DMS79 (cell line): Measurements from ENCODE around the gene HSPA12B.

Experiments
- DNase-seq: peaks from one replicate; lab custom pipeline; 2025; lab: John Stamatoyannopoulos, UW

Gene HSPA12B

DNA sequence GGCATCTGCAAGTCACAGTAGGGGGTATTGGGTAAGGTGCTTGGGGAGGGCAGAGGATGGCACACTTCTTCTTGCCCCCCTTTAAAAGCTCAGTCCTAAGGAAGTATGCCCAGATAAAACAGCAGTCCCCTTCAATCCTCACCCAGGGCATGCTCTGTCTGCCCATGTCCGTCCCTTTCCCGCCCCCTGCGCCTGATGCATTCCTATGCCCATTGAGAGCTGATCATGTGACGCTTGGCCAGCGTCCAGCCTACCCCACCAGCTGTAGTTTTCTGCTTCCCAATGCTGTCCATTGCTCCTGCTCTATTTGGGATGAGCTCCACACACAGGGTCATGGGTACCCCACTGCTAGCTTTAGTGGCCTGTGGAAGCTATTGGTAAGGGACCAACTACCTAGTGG is 28.4 kb upstream of the HSPA12B start:
- no peak for DNase-seq

DNA sequence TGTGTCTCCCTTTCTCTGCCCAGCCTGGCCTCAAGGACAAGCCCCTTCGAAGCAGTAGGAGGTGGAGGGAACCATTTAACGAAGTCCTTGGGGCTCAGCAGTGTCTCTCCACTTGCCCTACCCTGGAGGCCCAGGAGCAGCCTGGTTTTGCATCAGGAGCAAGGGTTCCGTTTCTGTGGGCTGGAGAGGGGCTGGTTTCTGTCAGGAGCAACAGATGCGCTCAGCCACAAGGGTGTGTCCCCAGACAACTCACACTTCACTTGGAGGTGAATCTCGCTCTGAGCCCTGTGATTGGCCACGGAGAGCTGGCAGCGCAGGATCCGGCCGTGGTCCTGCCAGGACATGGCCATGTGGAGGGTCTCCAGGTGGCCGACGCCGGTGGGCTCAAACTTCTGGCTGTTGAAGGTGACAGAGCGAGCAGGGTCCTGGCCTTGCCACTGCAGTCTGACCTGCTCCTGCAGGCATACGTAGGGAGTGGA is 27.0 kb upstream of the HSPA12B start:
- DNase-seq = no peak

DNA sequence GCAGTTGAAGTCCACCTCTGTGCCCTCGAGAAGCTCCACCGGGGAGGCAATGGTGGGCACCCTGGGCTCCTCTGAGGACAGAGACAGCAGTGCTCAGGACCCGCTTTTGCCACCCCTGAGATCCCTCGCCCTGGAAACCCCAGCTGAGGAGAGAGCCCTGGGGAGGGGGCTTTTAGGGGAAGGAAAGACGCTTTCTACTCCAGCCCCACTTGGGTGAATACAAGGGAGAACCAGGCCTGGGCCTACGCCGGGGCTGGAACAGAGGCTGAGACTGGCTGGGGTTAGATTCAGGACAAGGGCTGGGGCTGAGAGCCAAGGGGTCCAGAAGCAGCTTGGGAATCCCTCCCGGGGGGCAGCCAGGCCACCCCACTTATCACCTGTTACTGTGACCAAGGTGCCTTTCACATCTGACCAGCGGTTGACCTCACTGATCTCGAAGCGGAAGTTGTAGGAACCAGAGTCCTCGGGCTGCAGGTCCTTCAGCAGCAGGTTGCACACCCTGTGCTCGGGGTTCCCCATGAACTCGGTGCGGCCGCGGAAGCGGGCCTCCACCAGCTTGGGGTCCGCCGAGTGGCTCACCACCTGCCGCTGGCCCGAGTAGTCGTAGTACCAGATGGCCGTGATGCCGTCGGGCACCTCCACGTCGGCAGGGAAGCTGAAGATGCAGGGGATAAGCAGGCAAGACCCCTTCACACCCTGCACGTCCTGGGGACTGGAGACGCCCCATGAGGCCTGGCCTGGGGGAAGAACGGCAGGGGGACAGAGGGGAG is 26.3 kb upstream of the HSPA12B start:
- DNase-seq = no peak

DNA sequence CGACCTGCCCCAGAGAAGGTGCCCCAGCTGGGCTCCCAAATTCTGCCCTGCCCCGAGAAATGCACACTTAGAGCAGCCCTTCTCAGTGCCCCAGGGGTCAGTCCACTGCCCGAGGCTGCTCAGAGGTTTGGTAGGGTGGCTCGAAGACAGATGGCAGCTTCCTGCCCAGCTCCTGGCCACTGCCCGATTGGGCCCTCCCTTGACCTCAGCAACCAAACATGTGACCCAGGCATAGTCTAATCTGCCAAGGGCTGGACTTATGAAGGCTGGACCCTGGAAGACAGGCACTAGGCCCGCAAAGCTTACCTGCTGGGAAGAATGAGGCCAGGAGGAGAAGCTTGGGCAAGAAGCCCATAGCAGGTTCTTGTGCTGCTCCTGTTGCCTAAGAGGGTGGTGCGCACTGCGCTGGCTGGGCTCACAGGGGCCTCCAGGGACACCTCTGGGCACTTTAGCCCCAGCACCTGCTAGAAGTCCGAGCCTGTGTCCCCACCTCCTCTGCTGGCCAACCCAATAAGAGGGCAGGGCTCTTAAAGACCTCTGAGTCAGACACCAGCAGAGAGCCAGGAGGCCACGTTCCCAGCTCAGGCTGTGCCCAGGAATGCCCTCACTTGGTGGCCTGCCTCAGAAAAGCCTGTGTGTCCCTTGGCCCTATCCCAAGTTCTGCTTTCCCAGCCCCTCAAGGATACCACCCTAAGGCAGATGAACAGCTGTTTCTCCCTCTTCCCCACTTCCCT is 25.5 kb upstream of the HSPA12B start:
- no peak for DNase-seq

DNA sequence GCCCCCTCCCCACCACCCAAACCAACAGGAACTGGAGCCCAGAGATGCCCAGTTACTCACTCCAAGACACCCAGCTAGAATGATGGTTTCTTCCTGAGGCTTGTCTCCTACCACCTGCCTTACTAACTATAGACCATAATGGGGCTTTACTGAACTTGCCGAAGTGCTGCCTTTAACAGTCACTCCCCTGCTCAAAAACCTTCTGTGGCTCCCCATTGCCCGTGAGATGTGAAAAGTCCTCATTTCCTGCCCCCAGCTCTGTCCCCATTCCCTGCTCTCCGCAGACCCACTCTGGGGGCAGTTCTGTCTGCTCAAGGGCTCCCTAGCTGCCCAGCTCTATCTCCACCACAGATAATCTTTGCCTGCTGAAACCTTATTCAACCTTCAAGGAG is 25.0 kb upstream of the HSPA12B start:
- no peak for DNase-seq

DNA sequence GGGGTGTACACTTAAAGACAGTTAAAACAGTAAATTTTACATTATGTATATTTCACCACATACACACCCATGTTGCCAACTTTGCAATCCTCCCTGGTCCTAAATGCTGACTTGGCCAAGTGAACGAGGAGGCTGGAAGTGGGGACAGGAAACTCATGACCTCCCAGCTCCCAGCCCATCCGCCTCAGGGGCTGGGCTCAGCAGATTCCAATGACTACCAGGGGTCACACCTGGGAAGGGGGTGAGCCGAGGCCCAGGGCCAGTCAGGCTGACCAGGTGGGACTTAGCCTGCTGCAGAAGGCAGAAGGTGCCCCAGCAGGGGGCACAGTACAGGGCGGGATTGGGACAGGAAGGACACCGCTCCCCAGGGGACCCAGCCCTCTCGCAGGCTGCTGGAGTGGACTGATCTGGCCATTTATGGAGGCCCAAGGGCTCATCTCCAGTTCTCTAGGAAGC is 22.4 kb upstream of the HSPA12B start:
- no peak for DNase-seq

DNA sequence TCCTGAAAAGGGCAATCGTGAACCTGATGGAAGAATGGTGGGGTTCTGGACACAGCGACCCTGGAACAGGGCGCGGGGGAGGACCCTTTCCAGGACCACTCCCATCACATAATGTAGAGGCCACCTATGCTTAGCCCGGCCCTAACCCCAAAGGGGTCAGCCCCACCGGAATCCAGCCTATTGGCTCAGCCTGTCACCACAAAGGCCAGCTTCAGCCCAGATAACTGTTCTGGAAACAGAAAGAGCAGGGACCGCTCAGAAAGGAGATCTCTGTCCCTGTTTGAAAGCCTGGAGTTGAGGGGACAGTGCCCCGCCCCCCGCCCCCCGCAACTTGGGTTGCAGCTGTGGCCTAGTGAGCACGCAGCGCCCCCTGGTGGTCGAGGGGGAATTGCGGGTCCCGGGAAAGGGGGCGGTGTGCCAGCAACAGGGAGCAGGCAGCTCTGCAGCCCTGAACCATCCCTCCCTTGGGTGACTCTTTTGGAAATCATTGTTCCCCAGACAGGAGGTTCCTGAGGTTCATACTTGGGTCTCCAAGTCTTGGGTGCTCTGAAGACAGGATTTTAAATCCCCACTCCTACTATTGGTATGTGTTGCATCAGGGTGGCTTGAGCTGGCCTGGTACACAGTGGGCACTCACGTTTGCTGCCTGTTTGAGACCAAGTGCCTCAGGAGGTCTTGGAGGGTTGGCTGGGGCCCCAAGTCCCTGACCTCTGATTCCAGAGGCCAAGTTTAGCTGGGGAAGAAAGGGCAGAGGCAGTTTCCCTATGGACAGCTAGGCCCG is 21.6 kb upstream of the HSPA12B start:
- DNase-seq = peak; percentile 7

DNA sequence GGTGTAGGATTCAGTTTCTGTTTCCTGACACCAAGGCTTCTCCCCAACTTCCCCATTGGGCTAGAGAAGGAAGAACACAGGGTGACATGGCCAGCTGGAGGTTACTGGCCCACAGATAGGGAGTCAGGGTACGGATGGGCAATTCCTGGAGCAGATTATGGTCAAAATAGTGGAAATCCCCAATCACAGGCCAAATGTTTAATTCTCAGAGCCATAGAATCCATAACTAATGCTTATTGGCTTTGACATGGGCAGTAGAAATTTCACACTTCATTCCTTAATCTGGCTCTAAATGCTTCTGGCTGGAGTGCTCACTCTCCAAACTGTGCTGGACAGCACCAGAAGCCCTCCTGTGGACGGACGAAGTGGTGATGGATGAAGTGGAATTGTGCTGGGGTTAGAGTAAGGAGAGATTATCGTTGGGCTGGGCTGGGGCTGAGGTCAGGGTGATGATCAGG is 21.0 kb upstream of the HSPA12B start:
- no peak for DNase-seq

DNA sequence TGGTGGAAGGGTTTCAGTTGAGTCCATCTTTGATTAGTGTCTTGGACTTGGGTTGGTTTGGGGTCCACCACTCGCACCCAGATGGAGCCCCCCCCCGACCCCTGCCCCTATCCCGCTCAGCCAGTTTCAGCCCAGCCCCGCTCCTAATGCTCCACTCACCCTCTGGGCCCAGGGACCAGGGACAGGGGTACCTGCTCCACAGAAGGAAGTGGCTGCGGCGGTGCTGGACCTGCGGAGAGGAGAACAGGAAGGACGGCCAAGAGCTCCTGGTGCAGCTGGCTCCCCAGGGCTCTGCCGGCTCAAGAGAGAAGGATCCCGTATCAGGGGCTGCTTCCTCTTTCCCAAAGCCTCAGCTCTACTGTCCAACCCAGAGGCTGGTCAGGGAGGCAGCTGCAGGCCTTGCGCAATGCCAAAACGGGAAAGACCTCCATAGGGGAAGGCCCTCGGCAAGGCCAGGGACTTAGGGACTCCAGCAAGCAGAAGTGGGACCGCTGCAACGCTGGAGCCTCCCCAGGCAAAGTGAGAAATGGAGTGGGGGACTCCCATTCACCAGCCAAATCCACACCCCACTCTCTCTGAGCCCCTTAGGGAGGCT is 20.1 kb upstream of the HSPA12B start, which contains the start of gene SIGLEC1:
SIGLEC1 (minus strand) TSS at position 322 of the 595 bp plus-strand sequence. CDS start 5,472 bp downstream, outside the sequence.
- DNase-seq = no peak

DNA sequence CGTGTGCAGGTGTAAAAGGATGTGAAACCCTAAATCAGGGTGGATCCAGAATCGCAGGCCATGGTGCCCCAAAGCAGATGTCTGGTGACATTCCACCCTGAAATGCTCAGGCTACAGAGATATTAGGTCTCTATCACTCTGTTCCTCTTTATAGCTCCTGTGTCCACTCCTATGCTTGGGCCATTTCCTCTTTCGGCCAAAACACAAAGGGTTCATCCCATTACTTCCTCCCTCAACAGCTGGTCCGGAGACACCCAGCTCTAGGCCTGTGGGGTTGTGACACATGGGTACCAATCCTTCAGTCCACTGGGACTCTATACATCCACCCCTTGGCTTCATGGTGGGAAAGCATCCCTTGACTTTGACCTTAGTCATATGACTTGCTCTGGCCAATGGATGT is 18.4 kb upstream of the HSPA12B start:
- no peak for DNase-seq

DNA sequence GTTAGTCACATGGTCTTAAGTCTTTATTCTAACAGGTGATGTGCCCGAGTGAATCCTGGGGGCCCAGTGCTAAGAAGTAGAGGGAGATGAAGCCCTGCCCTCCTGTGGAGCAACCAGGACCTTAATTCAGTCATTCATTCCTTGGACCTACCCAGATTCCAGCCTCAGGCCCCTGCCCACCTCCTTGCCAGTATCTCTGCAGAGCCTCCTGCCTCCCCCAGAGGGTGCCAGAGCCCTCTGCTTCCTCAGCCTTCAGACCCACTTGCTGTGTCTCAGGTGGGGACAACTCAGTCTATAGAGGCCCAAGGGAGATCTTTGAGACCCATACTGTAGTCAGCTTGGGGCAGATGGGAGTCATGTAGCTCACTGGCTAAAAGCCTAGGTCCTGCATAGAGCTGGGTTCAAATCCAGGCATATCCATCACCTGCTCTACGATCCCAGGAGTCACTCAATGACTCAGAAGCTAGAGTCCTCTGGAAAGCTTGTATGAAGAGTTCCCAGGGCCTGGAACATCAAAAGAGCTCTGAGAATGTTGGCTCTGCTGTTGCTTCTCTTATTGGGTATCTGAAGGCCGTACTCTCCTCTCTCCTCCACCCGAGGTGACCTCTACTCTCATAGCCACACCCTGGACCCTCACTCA is 16.2 kb upstream of the HSPA12B start:
- no peak for DNase-seq

DNA sequence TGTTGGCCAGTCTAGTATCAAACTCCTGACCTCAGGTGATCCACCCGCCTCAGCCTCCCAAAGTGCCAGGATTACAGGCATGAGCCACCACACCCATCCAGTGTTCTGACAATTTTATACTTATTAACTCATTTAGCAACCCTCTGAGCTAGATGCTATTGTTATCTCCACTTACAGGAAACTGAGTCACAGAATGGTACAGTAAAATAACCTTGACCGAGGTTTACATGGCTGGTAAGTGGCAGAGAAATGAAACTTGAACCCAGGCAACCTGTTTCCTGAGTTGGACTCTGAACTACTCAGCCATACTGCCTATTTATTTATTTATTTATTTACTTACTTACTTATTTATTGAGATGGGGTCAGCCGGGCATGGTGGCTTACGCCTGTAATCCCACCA is 13.4 kb upstream of the HSPA12B start:
- DNase-seq = no peak

DNA sequence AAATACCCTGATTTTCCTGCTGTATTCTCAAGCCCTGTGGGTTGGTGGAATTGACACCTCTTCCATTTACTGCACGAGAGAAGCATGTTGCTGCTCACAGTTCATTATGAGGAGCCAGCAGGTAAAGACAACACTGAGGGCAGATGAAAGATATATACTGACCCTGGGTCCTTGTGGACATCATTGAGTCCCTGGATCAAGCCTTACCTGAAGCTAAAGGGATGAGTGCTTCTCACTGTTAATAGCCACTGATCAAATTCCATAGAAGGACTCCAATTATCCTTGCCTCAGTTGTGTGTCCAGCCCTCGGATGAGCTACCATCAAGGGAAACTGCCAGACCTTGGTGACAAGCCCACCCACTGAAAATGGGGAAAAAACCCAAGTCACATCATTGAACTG is 12.4 kb upstream of the HSPA12B start:
- no peak for DNase-seq

DNA sequence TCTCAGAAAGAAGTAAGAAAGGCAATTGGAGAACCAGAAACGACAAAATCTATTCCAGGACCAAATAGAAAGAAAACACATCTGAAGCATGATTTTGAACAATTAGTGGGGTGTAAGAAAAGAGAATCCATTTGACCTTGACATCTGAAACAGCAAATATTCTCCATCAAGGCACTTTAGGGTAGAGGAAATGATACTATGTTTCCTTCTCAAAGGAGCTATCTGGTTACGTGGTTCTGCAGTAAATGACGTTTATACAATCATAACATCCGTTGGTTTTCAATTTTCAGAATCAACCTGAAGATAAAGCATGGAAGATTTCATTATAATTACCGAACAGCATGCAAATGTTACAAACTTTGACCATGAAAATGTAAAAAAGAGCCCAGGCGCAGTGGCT is 11.9 kb upstream of the HSPA12B start:
- DNase-seq = no peak

DNA sequence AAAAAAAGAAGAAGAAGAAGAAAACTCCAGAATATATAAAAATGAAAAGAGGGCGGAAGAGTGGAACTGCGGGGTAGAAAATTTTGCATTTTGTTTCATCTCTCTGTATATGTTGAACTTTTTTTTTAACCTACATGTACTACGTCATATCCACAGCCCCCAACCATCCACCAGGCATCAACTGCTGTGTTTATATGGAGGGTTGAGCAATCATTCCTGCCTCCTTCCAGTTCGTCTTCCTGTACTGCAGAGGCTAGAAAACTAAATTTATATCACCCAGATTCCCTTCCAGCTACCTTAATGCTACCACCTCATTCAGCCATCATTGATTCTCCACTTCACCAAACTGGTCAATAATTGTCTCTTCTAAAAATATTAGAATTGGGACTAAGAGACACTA is 10.6 kb upstream of the HSPA12B start:
- DNase-seq = no peak

DNA sequence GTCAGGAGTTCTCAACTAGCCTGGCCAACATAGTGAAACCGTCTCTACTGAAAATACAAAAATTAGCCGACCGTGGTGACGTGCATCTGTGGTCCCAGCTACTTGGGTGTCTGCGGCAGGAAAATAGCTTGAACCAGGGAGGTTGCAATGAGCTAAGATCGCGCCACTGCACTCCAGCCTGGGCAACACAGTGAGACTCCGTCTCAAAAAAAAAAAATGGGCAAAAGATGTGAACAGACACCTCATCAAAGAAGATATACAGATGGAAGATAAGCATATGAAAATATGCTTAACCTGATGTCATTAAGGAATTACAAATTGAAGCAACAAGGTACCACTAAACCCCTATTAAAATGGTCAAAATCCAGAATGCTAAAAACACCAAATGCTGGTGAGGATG is 9.2 kb upstream of the HSPA12B start:
- DNase-seq = no peak

DNA sequence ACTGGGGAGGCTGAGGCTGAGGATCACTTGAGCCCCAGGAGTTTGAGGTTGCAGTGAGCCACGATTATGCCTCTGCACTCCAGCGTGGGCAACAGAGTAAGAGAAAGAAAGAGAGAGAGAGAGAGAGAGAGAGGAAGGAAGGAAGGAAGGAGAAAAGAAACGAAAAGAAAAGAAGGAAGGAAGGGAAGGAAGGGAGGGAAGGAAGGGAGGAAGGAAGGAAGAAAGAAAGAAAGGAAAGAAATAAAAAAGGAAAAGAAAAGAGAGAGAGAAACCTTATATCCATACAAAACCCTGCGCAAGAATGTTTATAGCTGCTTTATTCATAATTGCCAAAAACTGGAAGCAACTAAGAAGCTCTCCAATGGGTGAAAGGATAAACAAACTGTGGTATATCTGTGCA is 8.1 kb upstream of the HSPA12B start:
- no peak for DNase-seq

DNA sequence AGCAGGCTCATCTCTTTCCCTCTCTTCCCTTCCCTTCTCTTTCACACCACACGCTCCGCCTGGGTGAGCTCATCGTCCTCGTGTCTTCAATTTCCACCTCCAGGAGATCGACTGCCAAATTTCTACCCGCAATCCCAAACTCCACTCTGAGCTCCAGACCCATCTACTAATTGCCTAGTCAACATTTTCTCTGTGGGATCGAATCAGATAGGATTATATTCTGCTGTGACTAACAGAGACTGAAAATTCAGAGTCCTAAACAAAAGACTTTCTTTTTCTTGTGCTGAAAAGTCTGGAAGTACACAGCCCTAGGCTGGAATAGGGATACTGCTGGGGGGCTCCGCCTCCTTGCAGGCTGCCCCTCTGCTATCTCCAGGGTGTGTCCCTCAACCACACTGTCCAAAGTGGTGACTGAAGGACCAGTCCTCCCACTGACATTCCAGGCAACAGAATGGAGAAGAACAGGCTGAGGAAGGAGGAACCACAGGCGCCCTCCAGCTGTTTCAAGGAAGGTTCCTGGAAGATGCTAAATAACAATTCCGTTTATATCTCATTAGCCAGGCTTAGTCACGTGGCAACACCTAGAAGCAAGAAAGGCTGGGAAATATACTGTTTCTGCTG is 5.0 kb upstream of the HSPA12B start:
- no peak for DNase-seq

DNA sequence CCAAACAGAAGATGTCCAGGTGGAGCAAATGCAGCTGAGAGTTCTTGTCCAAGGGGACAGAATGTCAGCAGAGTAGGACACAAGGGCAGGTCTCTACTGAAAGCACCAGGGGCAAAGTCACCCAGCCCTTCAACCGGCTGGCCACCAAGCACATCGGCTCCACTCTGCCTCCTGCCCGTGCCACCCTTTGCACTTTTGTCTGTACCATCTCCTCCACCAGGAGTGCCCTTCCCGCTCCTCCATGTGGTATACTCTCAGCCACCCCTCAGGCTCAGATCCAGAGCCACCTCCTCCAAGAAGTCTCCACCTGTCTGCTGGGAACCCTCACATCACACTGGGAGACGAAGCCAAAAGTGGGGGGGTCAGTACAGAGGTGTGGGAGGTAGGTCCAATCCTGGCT is 4.1 kb upstream of the HSPA12B start:
- DNase-seq = no peak

DNA sequence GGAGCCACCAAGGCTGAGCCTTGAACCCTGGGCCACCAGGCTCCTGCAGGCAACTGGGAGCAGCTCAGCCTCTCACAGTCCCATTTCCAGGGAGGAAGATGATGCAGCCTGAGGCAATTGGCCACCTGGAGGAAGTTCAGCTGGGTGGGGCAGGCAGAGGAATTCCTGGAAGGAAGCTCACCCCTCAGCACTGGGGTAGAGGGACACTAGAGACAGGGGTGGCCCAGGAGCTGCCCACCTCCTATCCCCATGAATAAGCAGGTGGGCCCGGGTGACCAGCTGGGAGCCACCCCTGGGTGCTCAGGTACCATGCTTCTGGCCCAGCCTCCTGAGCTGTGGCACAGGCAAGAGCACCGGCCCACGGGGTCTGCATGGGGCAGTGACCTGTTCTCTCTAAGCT is 3.6 kb upstream of the HSPA12B start:
- no peak for DNase-seq

DNA sequence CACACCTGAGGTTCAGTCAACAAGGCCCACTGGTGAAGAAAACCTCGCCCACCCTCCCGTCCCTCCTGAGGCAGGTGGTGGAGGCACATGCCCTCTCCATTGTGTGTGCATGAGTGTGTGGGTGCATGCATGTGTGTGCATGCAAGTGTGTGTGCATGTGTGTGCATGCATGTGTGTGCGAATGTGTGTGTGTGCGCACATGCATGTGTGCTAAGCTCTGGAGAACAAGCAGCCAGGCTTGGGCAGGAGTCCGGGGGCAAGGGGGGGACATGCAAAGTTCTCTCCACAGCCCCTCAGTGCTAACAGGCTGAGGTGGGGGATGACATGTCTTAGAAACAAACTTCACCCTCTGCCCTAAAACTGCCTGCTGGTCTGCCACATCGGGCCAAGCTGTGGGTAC is 3.1 kb upstream of the HSPA12B start:
- no peak for DNase-seq
